AG04449 (cell line): ENCODE data around the gene SNRNP40.

Experiments
- CTCF ChIA-PET: fragments of 350-600 bp; formaldehyde crosslinking; extraction: SDS; loops from one replicate; lab custom pipeline; 2021; ENCODE audit warnings: antibody characterized with exemption; lab: Yijun Ruan, JAX
- POLR2A ChIA-PET: fragments of 400-600, 350-600 bp; formaldehyde crosslinking; extraction: SDS; loops from one replicate; lab custom pipeline; 2020; ENCODE audit warnings: antibody characterized with exemption, inconsistent platforms; lab: Yijun Ruan, JAX
- DNase-seq: peaks from one replicate; pipeline ENCODE4 v3.0.0-alpha.2; 2010; ENCODE audit warnings: low read depth, low spot score
- H3K4me3 ChIP-seq: 2 replicates; pipeline ENCODE4 v1.5.1; 2011; ENCODE audit warnings: low read depth, mild to moderate bottlenecking, control low read depth, low read length
- TF ChIP-seq, protein P1 (sequence below): IDR thresholded peaks from one replicate; pipeline ENCODE4 v1.5.1; 2011; ENCODE audit warnings: mild to moderate bottlenecking, moderate library complexity, low read length, control low read depth, inconsistent platforms; ENCODE audit not compliant: insufficient read depth; ENCODE audit errors: missing control alignments

SNRNP40 gene

DNA sequence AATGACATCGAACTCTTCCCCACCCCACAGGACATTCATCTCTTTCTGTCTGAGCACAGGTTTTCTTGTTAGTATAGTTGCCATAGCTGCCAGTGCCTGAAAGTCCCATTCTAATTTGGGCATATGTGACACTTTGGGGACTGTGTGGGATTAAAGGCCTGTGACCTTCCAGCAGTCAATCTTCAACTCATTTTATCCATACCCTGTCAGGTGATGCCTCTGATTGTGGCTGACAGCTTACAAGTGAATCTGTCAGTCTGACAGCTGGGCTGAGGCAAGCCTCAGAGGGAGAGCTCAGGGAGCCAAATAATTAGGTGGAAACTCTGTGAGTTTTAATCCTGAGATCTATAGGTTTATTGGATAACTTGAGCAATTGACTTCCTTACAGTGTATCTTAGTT, 29.9 kb upstream of the SNRNP40 start:
- no peak overlapping the region for H3K4me3 ChIP-seq
- TF ChIP-seq, protein P1, sequence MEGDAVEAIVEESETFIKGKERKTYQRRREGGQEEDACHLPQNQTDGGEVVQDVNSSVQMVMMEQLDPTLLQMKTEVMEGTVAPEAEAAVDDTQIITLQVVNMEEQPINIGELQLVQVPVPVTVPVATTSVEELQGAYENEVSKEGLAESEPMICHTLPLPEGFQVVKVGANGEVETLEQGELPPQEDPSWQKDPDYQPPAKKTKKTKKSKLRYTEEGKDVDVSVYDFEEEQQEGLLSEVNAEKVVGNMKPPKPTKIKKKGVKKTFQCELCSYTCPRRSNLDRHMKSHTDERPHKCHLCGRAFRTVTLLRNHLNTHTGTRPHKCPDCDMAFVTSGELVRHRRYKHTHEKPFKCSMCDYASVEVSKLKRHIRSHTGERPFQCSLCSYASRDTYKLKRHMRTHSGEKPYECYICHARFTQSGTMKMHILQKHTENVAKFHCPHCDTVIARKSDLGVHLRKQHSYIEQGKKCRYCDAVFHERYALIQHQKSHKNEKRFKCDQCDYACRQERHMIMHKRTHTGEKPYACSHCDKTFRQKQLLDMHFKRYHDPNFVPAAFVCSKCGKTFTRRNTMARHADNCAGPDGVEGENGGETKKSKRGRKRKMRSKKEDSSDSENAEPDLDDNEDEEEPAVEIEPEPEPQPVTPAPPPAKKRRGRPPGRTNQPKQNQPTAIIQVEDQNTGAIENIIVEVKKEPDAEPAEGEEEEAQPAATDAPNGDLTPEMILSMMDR, result no peak
- no peak for DNase-seq
- ChIA-PET CTCF (interaction anchor here (0.9 to 3.1 kb wide), 3 partner anchors 10 to 11 kb away, joined by 4 to 13 read pairs (median 5); no protein-coding TSS in a partner anchor), POLR2A (no interaction called here)

DNA sequence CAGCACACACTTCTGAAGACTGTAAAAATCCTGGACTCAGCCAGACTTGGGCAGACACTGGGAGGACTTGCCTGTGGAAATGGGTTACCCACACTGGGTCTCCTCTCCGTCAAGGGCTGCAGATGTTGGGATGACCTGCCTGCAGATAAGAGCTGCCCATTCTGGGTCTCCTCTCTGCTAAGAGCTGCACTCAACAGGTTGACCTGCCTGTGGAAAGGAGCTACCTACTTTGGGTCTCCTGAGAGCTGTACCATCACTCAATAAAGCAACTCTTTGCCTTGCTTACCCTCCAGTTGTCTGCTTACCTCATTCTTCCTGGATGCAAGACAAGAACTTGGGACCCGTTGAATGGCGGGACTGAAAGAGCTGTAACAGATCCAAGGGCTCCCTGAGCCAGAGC, 28.4 kb upstream of the SNRNP40 start:
- ChIA-PET CTCF (interaction anchor here (3.1 kb wide), 1 partner anchor 11 kb away, joined by 13 read pairs; no protein-coding TSS in a partner anchor), POLR2A (no interaction called here)
- TF ChIP-seq, protein P1, result no peak
- no peak overlapping the region for H3K4me3 ChIP-seq
- no peak for DNase-seq

DNA sequence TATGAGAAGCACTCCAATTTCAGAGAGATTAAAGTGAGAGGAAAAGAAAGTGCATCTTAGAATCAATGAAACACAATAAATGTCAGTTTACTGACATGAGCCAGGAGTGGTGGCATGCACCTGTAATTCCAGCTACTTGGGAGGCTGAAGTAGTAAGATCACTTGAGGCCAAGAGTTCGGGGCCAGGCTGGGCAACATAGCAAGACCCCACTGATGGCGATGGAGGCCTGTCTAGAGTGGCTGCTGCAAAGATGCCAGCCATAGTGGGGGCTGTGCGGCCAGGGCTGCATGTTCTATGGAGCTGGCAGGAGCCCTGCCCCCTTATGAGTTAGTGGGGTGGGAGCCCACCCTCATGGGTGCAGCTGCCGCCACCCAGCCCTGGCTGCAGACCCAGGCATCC, 27.5 kb upstream of the SNRNP40 start:
- TF ChIP-seq, protein P1, result no peak
- no peak for DNase-seq
- ChIA-PET POLR2A (no interaction called here), CTCF (no interaction called here)
- H3K4me3 ChIP-seq, result no peak overlapping the region

DNA sequence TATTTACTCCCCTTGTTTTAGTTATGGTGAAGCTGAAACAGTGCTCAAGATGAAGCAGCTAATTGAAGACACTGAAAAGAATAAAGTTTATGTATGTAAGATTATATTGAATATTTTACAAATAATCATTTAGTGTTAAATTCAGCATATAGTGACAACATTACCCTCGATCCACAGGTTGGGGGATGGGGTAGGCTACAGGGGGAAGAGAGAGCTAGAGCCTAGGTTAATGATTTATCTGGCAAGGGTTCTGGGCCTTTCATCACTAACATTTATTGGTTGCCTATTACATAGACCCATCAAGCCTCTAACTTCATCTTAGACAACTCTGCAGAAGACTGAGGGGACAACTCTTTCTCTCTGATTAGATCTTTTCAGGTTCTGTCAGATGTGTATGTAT, 21.6 kb upstream of the SNRNP40 start:
- CTCF ChIA-PET, result interaction anchor here (1.0 to 1.9 kb wide), 3 partner anchors 21 to 137 kb away, joined by 3 to 4 read pairs (median 3); partner anchors contain the start of genes SNRNP40 and ZCCHC17
- DNase-seq, result no peak
- TF ChIP-seq, protein P1, result no peak
- H3K4me3 ChIP-seq, result no peak overlapping the region
- POLR2A ChIA-PET, result no interaction called here

DNA sequence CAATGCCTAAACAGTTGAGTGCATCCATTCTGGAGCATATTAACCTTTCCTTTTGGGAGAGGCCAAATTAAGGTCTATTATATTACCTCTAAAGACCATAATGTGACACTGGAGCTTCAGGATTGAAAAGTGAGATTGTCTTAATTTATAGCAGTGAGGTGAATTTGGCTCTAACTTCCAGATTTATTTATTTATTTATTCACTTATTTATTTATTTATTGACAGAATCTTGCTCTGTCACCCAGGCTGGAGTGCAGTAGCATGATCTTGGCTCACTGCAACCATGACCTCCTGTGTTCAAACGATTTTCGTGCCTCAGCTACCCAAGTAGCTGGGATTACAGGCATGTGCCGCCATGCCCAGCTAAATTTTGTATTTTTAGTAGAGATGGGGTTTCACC, 19.3 kb upstream of the SNRNP40 start:
- H3K4me3 ChIP-seq, result no peak overlapping the region
- ChIA-PET CTCF (interaction anchor here (1.2 to 1.5 kb wide), 3 partner anchors 11 to 135 kb away, joined by 3 to 5 read pairs (median 4); no protein-coding TSS in a partner anchor), POLR2A (no interaction called here)
- no peak for DNase-seq
- TF ChIP-seq, protein P1, result no peak

DNA sequence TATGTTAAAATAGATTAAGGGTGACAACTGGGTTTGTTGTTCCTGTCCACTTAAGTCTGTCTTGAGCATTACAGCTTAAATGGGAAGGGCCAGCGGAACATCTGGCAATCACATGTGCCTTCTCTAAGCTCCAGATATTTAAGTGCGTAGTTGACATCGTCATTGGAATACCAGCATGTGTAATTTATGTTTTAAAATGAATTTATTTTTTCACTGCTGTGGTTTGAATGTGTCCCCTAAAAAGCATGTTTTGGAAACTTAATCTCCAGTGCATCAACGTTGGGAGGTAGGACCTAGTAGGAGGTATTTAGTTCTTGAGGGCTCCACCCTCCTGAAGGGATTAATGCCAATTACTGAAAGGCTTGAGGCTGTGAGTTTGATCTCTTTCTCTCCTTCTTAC, 13.6 kb upstream of the SNRNP40 start:
- no peak for DNase-seq
- no peak overlapping the region for H3K4me3 ChIP-seq
- CTCF ChIA-PET, result interaction anchor here (0.6 to 1.2 kb wide), 4 partner anchors 10 to 126 kb away, joined by 3 to 8 read pairs (median 4); partner anchors contain the start of genes SNRNP40 and ZCCHC17
- TF ChIP-seq, protein P1, result no peak
- POLR2A ChIA-PET, result no interaction called here
